NT2/D1 (cell line): Measurements from ENCODE around the gene ACBD3.

ENCODE experiments used
- YY1 ChIP-seq: IDR thresholded peaks from 2 replicates; pipeline ENCODE4 v1.6.1; 2011; ENCODE audit not compliant: insufficient read length, insufficient read depth
- ZNF274 ChIP-seq: IDR thresholded peaks from 2 replicates; pipeline ENCODE4 v1.6.1; 2011; ENCODE audit warnings: mild to moderate bottlenecking, low read depth, low read length

- TF ChIP-seq YY1 (no peak), ZNF274 (no peak)
Observed at GRCh38 chr1:226162898-226163297, 23.6 kb downstream of the ACBD3 start.
